GM23338 (cell line): Measurements from ENCODE around the gene CACNB2.

Source experiments
- CREB1 ChIP-seq: fragments of 250-450 bp; sonication (Bioruptor Pico); IDR thresholded peaks from 2 replicates; pipeline ENCODE4 v1.5.0; 2020; ENCODE audit warnings: low read depth, mild to moderate bottlenecking, moderate library complexity
- CTCF ChIP-seq, 2 experiments: fragments of 200-600 bp in 1 of 2; sonication (generic) in 1 of 2; conservative IDR thresholded peaks; 2 replicates each; pipeline versions ENCODE4 v1.5.1 to v1.6.1; 2016 to 2017; ENCODE audit warnings: antibody characterized with exemption in 2 of 2, low read depth in 2 of 2, mild to moderate bottlenecking in 2 of 2, moderate library complexity in 1 of 2
- EZH2 ChIP-seq: fragments of 200-600 bp; sonication (generic); IDR thresholded peaks from one replicate; pipeline ENCODE4 v1.8.0; 2017; ENCODE audit warnings: antibody characterized with exemption, mild to moderate bottlenecking, low read depth; ENCODE audit not compliant: unreplicated experiment
- EZH2phosphoT487 ChIP-seq: fragments of 200-600 bp; sonication (generic); IDR thresholded peaks from one replicate; pipeline ENCODE4 v1.8.1; 2018; ENCODE audit warnings: antibody characterized with exemption; ENCODE audit not compliant: unreplicated experiment
- NANOG ChIP-seq: IDR thresholded peaks from 2 replicates; pipeline ENCODE4 v1.6.1; 2016; ENCODE audit warnings: antibody characterized with exemption, borderline replicate concordance
- POLR2AphosphoS5 ChIP-seq: IDR thresholded peaks from 2 replicates; pipeline ENCODE4 v1.6.1; 2016; ENCODE audit warnings: antibody characterized with exemption, low read depth
- REST ChIP-seq: IDR thresholded peaks from one replicate; pipeline ENCODE4 v1.6.1; 2018; ENCODE audit warnings: antibody characterized with exemption; ENCODE audit not compliant: unreplicated experiment
- STAT1 ChIP-seq: IDR thresholded peaks from one replicate; pipeline ENCODE4 v1.6.1; 2016; ENCODE audit warnings: antibody characterized with exemption; ENCODE audit not compliant: unreplicated experiment
- ZNF114 ChIP-seq: fragments of 250-450 bp; sonication (Bioruptor Pico); IDR thresholded peaks from 2 replicates; pipeline ENCODE4 v1.5.0; 2020; ENCODE audit warnings: mild to moderate bottlenecking, moderate library complexity

- TF ChIP-seq CTCF (conservative IDR thresholded peaks at IDR 0.05; ENCODE audit: low read depth in 2 of 2) = no peak
- TF ChIP-seq REST = no peak
- no peak for TF ChIP-seq EZH2
- no peak for TF ChIP-seq EZH2phosphoT487
- no peak for TF ChIP-seq POLR2AphosphoS5
- TF ChIP-seq CREB1 (CRISPR knock-in tag) = no peak
- TF ChIP-seq ZNF114 (CRISPR knock-in tag) = no peak
- TF ChIP-seq NANOG = no peak
- no peak for TF ChIP-seq STAT1
Measured at GRCh38 chr10:18224626-18225445, 84.6 kb downstream of the CACNB2 start.
